Mesenchymal stem cell (in vitro differentiated cells and primary cell): ENCODE data around the gene ADAM23.

Source experiments
- DNase-seq: peaks from one replicate; pipeline ENCODE4 v3.0.0-alpha.2; 2013
- H2AFZ ChIP-seq: one replicate; pipeline ENCODE4 v1.6.1; 2013; ENCODE audit warnings: low read depth, mild to moderate bottlenecking, control low read depth, inconsistent platforms, low read length, moderate library complexity
- H2AK5ac ChIP-seq: 2 replicates; pipeline ENCODE4 v1.6.1; 2013; ENCODE audit warnings: low read length, moderate library complexity, mild to moderate bottlenecking, inconsistent platforms; ENCODE audit not compliant: severe bottlenecking
- H2BK120ac ChIP-seq: one replicate; pipeline ENCODE4 v1.6.1; 2013; ENCODE audit warnings: low read depth, mild to moderate bottlenecking, inconsistent platforms, low read length, moderate library complexity
- H2BK12ac ChIP-seq, 2 experiments: one replicate each; pipeline ENCODE4 v1.6.1; 2013; ENCODE audit warnings: inconsistent platforms in 2 of 2, low read length in 2 of 2, mild to moderate bottlenecking in 2 of 2, moderate library complexity in 2 of 2, control low read depth in 1 of 2
- H2BK15ac ChIP-seq: one replicate; pipeline ENCODE4 v1.6.1; 2013; ENCODE audit warnings: mild to moderate bottlenecking, low read depth, inconsistent platforms; ENCODE audit not compliant: poor library complexity, severe bottlenecking
- H2BK5ac ChIP-seq: 2 replicates; pipeline ENCODE4 v1.6.1; 2013; ENCODE audit warnings: low read depth, mild to moderate bottlenecking, low read length, control low read depth, inconsistent platforms; ENCODE audit not compliant: poor library complexity, severe bottlenecking
- H3K14ac ChIP-seq, 2 experiments: one replicate each; pipeline ENCODE4 v1.6.1; 2013; ENCODE audit warnings: inconsistent platforms in 2 of 2, low read length in 2 of 2, control low read depth in 1 of 2, mild to moderate bottlenecking in 1 of 2, moderate library complexity in 1 of 2
- H3K18ac ChIP-seq, 2 experiments: one replicate each; pipeline ENCODE4 v1.6.1; 2013; ENCODE audit warnings: inconsistent platforms in 2 of 2, low read length in 2 of 2, control low read depth in 1 of 2, low read depth in 1 of 2, mild to moderate bottlenecking in 1 of 2
- H3K23ac ChIP-seq, 2 experiments: one replicate each; pipeline ENCODE4 v1.6.1; 2013; ENCODE audit warnings: inconsistent platforms in 2 of 2, low read length in 2 of 2, mild to moderate bottlenecking in 2 of 2, moderate library complexity in 2 of 2, control low read depth in 1 of 2
- H3K27ac ChIP-seq: 2 replicates; pipeline ENCODE4 v1.5.1; 2013; ENCODE audit warnings: mild to moderate bottlenecking, moderate library complexity, low read length, control low read depth, inconsistent platforms; ENCODE audit not compliant: poor library complexity, severe bottlenecking
- H3K27me3 ChIP-seq, 2 experiments: 2 replicates each; pipeline versions ENCODE4 v1.6.1 to v1.7.0; 2013; ENCODE audit warnings: low read length in 2 of 2, mild to moderate bottlenecking in 2 of 2, moderate library complexity in 2 of 2, control low read depth in 1 of 2, inconsistent platforms in 1 of 2; ENCODE audit not compliant: control insufficient read depth in 1 of 2, insufficient read depth in 1 of 2
- H3K36me3 ChIP-seq, 2 experiments: 2 replicates each; pipeline versions ENCODE4 v1.6.1 to v1.7.0; 2013; ENCODE audit warnings: low read length in 2 of 2, control low read depth in 1 of 2, inconsistent platforms in 1 of 2, low read depth in 1 of 2, mild to moderate bottlenecking in 1 of 2; ENCODE audit not compliant: insufficient read depth in 2 of 2, control insufficient read depth in 1 of 2
- H3K4ac ChIP-seq, 2 experiments: one replicate each; pipeline ENCODE4 v1.6.1; 2013; ENCODE audit warnings: inconsistent platforms in 2 of 2, low read length in 2 of 2, mild to moderate bottlenecking in 2 of 2, moderate library complexity in 2 of 2, control low read depth in 1 of 2, low read depth in 1 of 2
- H3K4me1 ChIP-seq: 2 replicates; pipeline ENCODE4 v1.6.1; 2013; ENCODE audit warnings: low read depth, low read length, control low read depth; ENCODE audit not compliant: control insufficient read depth, insufficient read depth
- H3K4me2 ChIP-seq: 2 replicates; pipeline ENCODE4 v1.6.1; 2013; ENCODE audit warnings: low read length, mild to moderate bottlenecking, inconsistent platforms; ENCODE audit not compliant: poor library complexity, severe bottlenecking
- H3K4me3 ChIP-seq, 2 experiments: 2 replicates each; pipeline versions ENCODE4 v1.5.1 to v1.7.0; 2013; ENCODE audit warnings: low read length in 2 of 2, mild to moderate bottlenecking in 2 of 2, control low read depth in 1 of 2, low read depth in 1 of 2; ENCODE audit not compliant: insufficient read depth in 1 of 2
- H3K79me1 ChIP-seq: replicated peaks from 2 replicates; pipeline ENCODE4 v1.6.1; 2013; ENCODE audit warnings: mild to moderate bottlenecking, control low read depth, low read length, inconsistent platforms; ENCODE audit not compliant: poor library complexity, severe bottlenecking
- H3K9ac ChIP-seq: 2 replicates; pipeline ENCODE4 v1.7.0; 2013; ENCODE audit warnings: mild to moderate bottlenecking, low read length, moderate library complexity
- H3K9me3 ChIP-seq: 2 replicates; pipeline ENCODE4 v1.7.0; 2013; ENCODE audit warnings: mild to moderate bottlenecking, low read length; ENCODE audit not compliant: control insufficient read depth
- H4K8ac ChIP-seq: one replicate; pipeline ENCODE4 v1.6.1; 2013; ENCODE audit warnings: inconsistent platforms, mild to moderate bottlenecking, low read length, moderate library complexity
- H4K91ac ChIP-seq: one replicate; pipeline ENCODE4 v1.6.1; 2013; ENCODE audit warnings: mild to moderate bottlenecking, low read length, inconsistent platforms
- WGBS: methylation state at CpG from one replicate; pipeline ENCODE4 v1.1.7; 2013; ENCODE audit warnings: mixed read lengths; 5-methylcytosine and 5-hydroxymethylcytosine counted together

Gene ADAM23

GRCh38 chr2:206442474-206442832, 879 bp upstream of the ADAM23 start:
- Histone ChIP-seq H3K9ac (no peak overlapping the region), H2BK120ac (peak overlapping the region; percentile 76), H3K14ac (no peak overlapping the region), H3K4ac (peak overlapping the region in 1 of 2 experiments; percentile 10), H3K9me3 (no peaks in the 10 kb centered on the region), H2AK5ac (no peak overlapping the region), H2BK5ac (no peak overlapping the region), H3K79me1 (no peaks in the 10 kb centered on the region), H3K4me3 (peak overlapping the region in 1 of 2 experiments; percentile 74), H3K27me3 (peaks cover 48 to 49% of the 10 kb centered on the region in 2 experiments), H3K23ac (no peak overlapping the region), H2AFZ (no peak overlapping the region), H3K36me3 (no peaks in the 10 kb centered on the region), H3K27ac (no peak overlapping the region), H3K4me1 (peaks cover 13% of the 10 kb centered on the region), H4K8ac (no peak overlapping the region), H3K4me2 (peak overlapping the region; percentile 83), H3K18ac (peak overlapping the region in 1 of 2 experiments; percentile 16), H4K91ac (no peak overlapping the region), H2BK12ac (no peak overlapping the region), H2BK15ac (no peak overlapping the region)
- WGBS = 36% methylated on average over 10 of the region's 10 CpGs
- no peak for DNase-seq

- Histone ChIP-seq H3K9ac (peak overlapping the region; percentile 7), H3K18ac (peak overlapping the region; percentile 93 to 94), H3K4ac (peak overlapping the region; percentile 53 to 96), H3K36me3 (no peaks in the 10 kb centered on the region), H2AFZ (peak overlapping the region; percentile 21), H3K4me2 (peak overlapping the region; percentile 83), H3K4me1 (peaks cover 13% of the 10 kb centered on the region), H4K8ac (peak overlapping the region; percentile 48), H2BK120ac (peak overlapping the region; percentile 83), H3K23ac (no peak overlapping the region), H2BK15ac (no peak overlapping the region), H3K9me3 (no peaks in the 10 kb centered on the region), H4K91ac (peak overlapping the region; percentile 97), H3K14ac (peak overlapping the region in 1 of 2 experiments; percentile 97), H3K27me3 (peaks cover 40 to 48% of the 10 kb centered on the region in 2 experiments), H3K27ac (no peak overlapping the region), H3K4me3 (peak overlapping the region; percentile 47 to 71), H2AK5ac (no peak overlapping the region), H2BK5ac (no peak overlapping the region), H2BK12ac (peak overlapping the region; percentile 37 to 61), H3K79me1 (no peaks in the 10 kb centered on the region)
- peak; percentile 45 for DNase-seq
- under 1% methylated on average over 54 of the region's 77 CpGs for WGBS
These were observed 599 bp downstream of the ADAM23 start for GRCh38 chr2:206443735-206444527.

GRCh38 chr2:206445948-206446347, 2.6 kb downstream of the ADAM23 start:
- Histone ChIP-seq H2BK15ac (no peak overlapping the region), H2AFZ (no peak overlapping the region), H2BK12ac (no peak overlapping the region), H3K36me3 (no peaks in the 10 kb centered on the region), H3K23ac (no peak overlapping the region), H3K4ac (no peak overlapping the region), H3K27me3 (peaks cover 29 to 37% of the 10 kb centered on the region in 2 experiments), H4K91ac (no peak overlapping the region), H2BK120ac (no peak overlapping the region), H3K27ac (no peak overlapping the region), H2BK5ac (no peak overlapping the region), H3K14ac (no peak overlapping the region), H3K9ac (no peak overlapping the region), H4K8ac (no peak overlapping the region), H2AK5ac (no peak overlapping the region), H3K4me2 (no peak overlapping the region), H3K79me1 (no peaks in the 10 kb centered on the region), H3K9me3 (no peaks in the 10 kb centered on the region), H3K4me3 (no peak overlapping the region), H3K18ac (no peak overlapping the region), H3K4me1 (peaks cover 13% of the 10 kb centered on the region)
- no peak for DNase-seq
- 78% methylated on average over 2 of the region's 2 CpGs for WGBS

DNA sequence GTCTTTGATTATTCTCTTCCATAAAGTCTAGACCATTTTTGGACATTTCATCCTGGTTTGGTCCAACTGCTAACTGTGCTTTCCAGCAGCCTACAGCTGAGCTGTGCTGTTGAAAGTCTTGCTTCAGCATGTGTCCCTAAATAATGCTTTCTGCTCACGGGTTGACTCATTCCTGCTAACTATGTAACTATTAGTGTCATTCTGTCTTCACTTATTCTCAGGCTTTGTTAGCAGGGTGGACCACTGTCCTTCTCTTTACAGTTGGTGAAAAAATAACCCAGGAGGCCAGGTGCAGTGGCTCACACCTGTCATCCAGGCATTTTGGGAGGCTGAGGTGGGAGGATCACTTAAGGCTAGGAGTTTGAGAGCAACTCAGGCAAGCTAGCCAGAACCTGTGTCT, 8.9 kb downstream of the ADAM23 start:
- Histone ChIP-seq H3K9ac (no peak overlapping the region), H3K14ac (no peak overlapping the region), H3K36me3 (no peaks in the 10 kb centered on the region), H2BK5ac (no peak overlapping the region), H2AFZ (no peak overlapping the region), H3K9me3 (no peaks in the 10 kb centered on the region), H4K91ac (no peak overlapping the region), H3K27ac (no peak overlapping the region), H3K4me1 (no peaks in the 10 kb centered on the region), H2BK12ac (no peak overlapping the region), H3K4me3 (no peak overlapping the region), H2BK120ac (no peak overlapping the region), H3K18ac (no peak overlapping the region), H3K4ac (no peak overlapping the region), H3K4me2 (no peak overlapping the region), H2BK15ac (no peak overlapping the region), H3K79me1 (no peaks in the 10 kb centered on the region), H3K27me3 (no peaks in the 10 kb centered on the region), H2AK5ac (no peak overlapping the region), H3K23ac (no peak overlapping the region), H4K8ac (no peak overlapping the region)
- DNase-seq = no peak
- no CpG with 5 or more reads among the region's 1 CpG for WGBS
